ENCODE results near the gene MACROD2.

- TF ChIP-seq EP300 (IDR thresholded peaks at IDR 0.05): no peak
- TF ChIP-seq POLR2AphosphoS5 (IDR thresholded peaks at IDR 0.05): no peak
- no peak for TF ChIP-seq POLR2A (IDR thresholded peaks at IDR 0.05)
Measured at GRCh38 chr20:15058841-15059240, 1063.5 kb downstream of the MACROD2 start.

All from suprapubic skin (tissue), 4 donors.